CD14-positive monocyte (primary cell): Measurements from ENCODE around the gene GRIN3B. TPM values are rescaled to one million over a fixed set of nuclear protein-coding genes. Genes with fewer than 3 reads are reported as not detected.
A peak's percentile ranks its signal among the peaks of the same experiment; 100 is the strongest.

Experiments used
- DNase-seq, 3 donors: peaks; one replicate each; pipeline ENCODE4 v3.0.0-alpha.2; 2011 to 2022
- H2AFZ ChIP-seq: 2 replicates; pipeline ENCODE4 v1.6.0; 2012; ENCODE audit warnings: mild to moderate bottlenecking, low read depth, low read length, inconsistent platforms; ENCODE audit not compliant: insufficient read depth, poor library complexity, severe bottlenecking
- H3K27ac ChIP-seq, 2 donors: 1 replicate in 1 of 2; 2 replicates in 1 of 2; pipeline ENCODE4 v1.5.1; 2012 to 2013; ENCODE audit warnings: low read length in 2 of 2, control low read depth in 1 of 2, inconsistent platforms in 1 of 2, low read depth in 1 of 2, mild to moderate bottlenecking in 1 of 2
- H3K27me3 ChIP-seq, 2 donors: one replicate each; pipeline versions ENCODE4 v1.6.0 to v1.6.1; 2011 to 2013; ENCODE audit warnings: low read length in 2 of 2; ENCODE audit not compliant: control insufficient read depth in 2 of 2, insufficient read depth in 2 of 2
- H3K36me3 ChIP-seq, 2 donors: replicated peaks in 1 of 2; 1 replicate in 1 of 2; 2 replicates in 1 of 2; pipeline versions ENCODE4 v1.5.1 to v1.6.1; 2012 to 2013; ENCODE audit warnings: low read length in 2 of 2, control low read depth in 1 of 2, inconsistent platforms in 1 of 2, mild to moderate bottlenecking in 1 of 2; ENCODE audit not compliant: insufficient read depth in 2 of 2, control insufficient read depth in 1 of 2
- H3K4me1 ChIP-seq, 2 donors: 1 replicate in 1 of 2; 2 replicates in 1 of 2; pipeline versions ENCODE4 v1.5.1 to v1.6.1; 2012 to 2013; ENCODE audit warnings: low read length in 2 of 2, control low read depth in 1 of 2, inconsistent platforms in 1 of 2, mild to moderate bottlenecking in 1 of 2, moderate library complexity in 1 of 2; ENCODE audit not compliant: insufficient read depth in 2 of 2, control insufficient read depth in 1 of 2
- H3K4me2 ChIP-seq: replicated peaks from 2 replicates; pipeline ENCODE3; 2012; ENCODE audit warnings: low read length, moderate library complexity, mild to moderate bottlenecking; ENCODE audit not compliant: poor library complexity, severe bottlenecking; ENCODE audit errors: extremely low read depth
- H3K4me3 ChIP-seq, 3 experiments: fragments of 200-600 bp in 1 of 3; sonication (generic) in 1 of 3; replicated peaks in 1 of 3; 1 replicate in 2 of 3; 2 replicates in 1 of 3; pipeline ENCODE4 v1.5.1; 2011 to 2013; ENCODE audit warnings: low read length in 3 of 3, mild to moderate bottlenecking in 3 of 3, control low read depth in 2 of 3, low read depth in 2 of 3, inconsistent platforms in 1 of 3, moderate library complexity in 1 of 3
- H3K79me2 ChIP-seq: 2 replicates; pipeline ENCODE4 v1.6.0; 2012; ENCODE audit warnings: mild to moderate bottlenecking, control low read depth, inconsistent platforms, low read length, moderate library complexity; ENCODE audit not compliant: insufficient read depth
- H3K9ac ChIP-seq: 2 replicates; pipeline ENCODE4 v1.6.0; 2017; ENCODE audit warnings: low read length, mild to moderate bottlenecking; ENCODE audit not compliant: insufficient read depth, poor library complexity, severe bottlenecking
- H3K9me3 ChIP-seq, 2 donors: replicated peaks in 1 of 2; 1 replicate in 1 of 2; 2 replicates in 1 of 2; pipeline versions ENCODE4 v1.5.1 to v1.6.1; 2012 to 2013; ENCODE audit warnings: low read length in 2 of 2, control low read depth in 1 of 2; ENCODE audit not compliant: control insufficient read depth in 1 of 2, insufficient read depth in 1 of 2
- H4K20me1 ChIP-seq: 2 replicates; pipeline ENCODE4 v1.6.0; 2012; ENCODE audit warnings: mild to moderate bottlenecking, low read length, control low read depth, moderate library complexity; ENCODE audit not compliant: insufficient read depth
- H3K27ac Mint-ChIP-seq, 7 donors: one replicate each; pipeline ENCODE4 v1.8.0; 2020; ENCODE audit warnings: mild to moderate bottlenecking in 7 of 7, mixed read lengths in 7 of 7, moderate library complexity in 6 of 7, inconsistent platforms in 2 of 7
- H3K27me3 Mint-ChIP-seq, 3 donors: one replicate each; pipeline ENCODE4 v1.8.0; 2021 to 2022; ENCODE audit warnings: low read depth in 3 of 3, mild to moderate bottlenecking in 3 of 3, mixed read lengths in 3 of 3, moderate library complexity in 3 of 3, inconsistent platforms in 1 of 3
- H3K36me3 Mint-ChIP-seq, 2 donors: one replicate each; pipeline ENCODE4 v1.8.0; 2020; ENCODE audit warnings: mixed read lengths in 2 of 2, inconsistent platforms in 1 of 2, mild to moderate bottlenecking in 1 of 2
- H3K4me1 Mint-ChIP-seq: one replicate; pipeline ENCODE4 v1.8.0; 2020; ENCODE audit warnings: mild to moderate bottlenecking, mixed read lengths
- H3K4me3 Mint-ChIP-seq, 2 donors: one replicate each; pipeline ENCODE4 v1.8.0; 2020; ENCODE audit warnings: mild to moderate bottlenecking in 2 of 2, mixed read lengths in 2 of 2, moderate library complexity in 1 of 2
- H3K9me3 Mint-ChIP-seq, 7 donors: one replicate each; pipeline ENCODE4 v1.8.0; 2020 to 2022; ENCODE audit warnings: mixed read lengths in 7 of 7, mild to moderate bottlenecking in 6 of 7, moderate library complexity in 6 of 7, inconsistent platforms in 2 of 7
- WGBS: methylation state at CpG from one replicate; pipeline ENCODE4 v1.1.5; 2013; ENCODE audit warnings: missing lambda C conversion rate; ENCODE audit not compliant: insufficient coverage; 5-methylcytosine and 5-hydroxymethylcytosine counted together
- intact Hi-C, 2 donors: fragments of 100-400 bp; cut with micrococcal nuclease; formaldehyde crosslinking; loops; one replicate each; pipeline versions ENCODE4 v1.15.0 to v1.15.1; 2023
- polyA minus RNA-seq: library from RNA; depleted of rRNA, polyadenylated mRNA; stranded (reverse); fragments of >200 nt; gene quantifications from 2 replicates; pipeline ENCODE4 v1.2.3, GENCODE V29; 2012
- polyA plus RNA-seq, 3 donors: library from polyadenylated mRNA; depleted of rRNA in 1 of 3; unstranded in 2 of 3; stranded (reverse) in 1 of 3; fragments of 300-500 nt in 2 of 3; fragments of >200 nt in 1 of 3; fragmentation: Illumina TruSeq in 2 of 3; gene quantifications; 1 replicate in 2 of 3; 2 replicates in 1 of 3; pipeline ENCODE4 v1.2.3, GENCODE V29; 2012 to 2021
- total RNA-seq, 12 experiments: library from RNA in 1 of 12; stranded (reverse) in 1 of 12; fragments of 120-200 nt in 1 of 12; gene quantifications; one replicate each; pipeline ENCODE4 v1.2.4 and lab custom pipeline; 2013 to 2026; ENCODE audit warnings: mixed read lengths in 6 of 12, inconsistent platforms in 1 of 12
- TF ChIP-seq, protein P1 (sequence below): fragments of 200-600 bp; IDR thresholded peaks from one replicate; pipeline ENCODE4 v1.8.0; 2022; ENCODE audit warnings: antibody characterized with exemption, mild to moderate bottlenecking

GRIN3B gene, protein sequence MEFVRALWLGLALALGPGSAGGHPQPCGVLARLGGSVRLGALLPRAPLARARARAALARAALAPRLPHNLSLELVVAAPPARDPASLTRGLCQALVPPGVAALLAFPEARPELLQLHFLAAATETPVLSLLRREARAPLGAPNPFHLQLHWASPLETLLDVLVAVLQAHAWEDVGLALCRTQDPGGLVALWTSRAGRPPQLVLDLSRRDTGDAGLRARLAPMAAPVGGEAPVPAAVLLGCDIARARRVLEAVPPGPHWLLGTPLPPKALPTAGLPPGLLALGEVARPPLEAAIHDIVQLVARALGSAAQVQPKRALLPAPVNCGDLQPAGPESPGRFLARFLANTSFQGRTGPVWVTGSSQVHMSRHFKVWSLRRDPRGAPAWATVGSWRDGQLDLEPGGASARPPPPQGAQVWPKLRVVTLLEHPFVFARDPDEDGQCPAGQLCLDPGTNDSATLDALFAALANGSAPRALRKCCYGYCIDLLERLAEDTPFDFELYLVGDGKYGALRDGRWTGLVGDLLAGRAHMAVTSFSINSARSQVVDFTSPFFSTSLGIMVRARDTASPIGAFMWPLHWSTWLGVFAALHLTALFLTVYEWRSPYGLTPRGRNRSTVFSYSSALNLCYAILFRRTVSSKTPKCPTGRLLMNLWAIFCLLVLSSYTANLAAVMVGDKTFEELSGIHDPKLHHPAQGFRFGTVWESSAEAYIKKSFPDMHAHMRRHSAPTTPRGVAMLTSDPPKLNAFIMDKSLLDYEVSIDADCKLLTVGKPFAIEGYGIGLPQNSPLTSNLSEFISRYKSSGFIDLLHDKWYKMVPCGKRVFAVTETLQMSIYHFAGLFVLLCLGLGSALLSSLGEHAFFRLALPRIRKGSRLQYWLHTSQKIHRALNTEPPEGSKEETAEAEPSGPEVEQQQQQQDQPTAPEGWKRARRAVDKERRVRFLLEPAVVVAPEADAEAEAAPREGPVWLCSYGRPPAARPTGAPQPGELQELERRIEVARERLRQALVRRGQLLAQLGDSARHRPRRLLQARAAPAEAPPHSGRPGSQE
- 0.06 TPM for total RNA-seq (2013)
- under 1 TPM in 2 of 3 donors, not detected in 1; 0.13 to 0.27 TPM for polyA plus RNA-seq
- polyA minus RNA-seq = 0.14 and 0.16 TPM in 2 replicates
- total RNA-seq (lab: John Stamatoyannopoulos, UW) = 0 to 0.83 (median 0.16) reads per million in 11 experiments

DNA sequence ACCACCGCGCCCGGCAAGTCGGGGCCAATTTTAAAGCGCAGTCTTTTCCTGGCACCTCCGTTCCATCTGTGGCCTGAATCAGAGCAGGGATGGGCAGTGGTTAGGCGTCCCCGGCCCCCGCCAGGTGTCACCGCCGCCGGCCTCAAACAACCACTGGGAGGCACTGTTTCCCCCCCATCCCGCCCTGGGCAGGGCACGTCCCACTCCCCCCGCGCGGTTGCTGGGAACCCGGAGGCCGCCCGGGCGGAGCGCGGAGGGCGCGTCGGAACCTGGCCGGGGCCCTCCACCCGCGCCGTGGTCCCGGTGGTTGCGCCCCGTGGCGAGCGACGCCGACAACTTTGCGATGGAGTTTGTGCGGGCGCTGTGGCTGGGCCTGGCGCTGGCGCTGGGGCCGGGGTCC is at the start of gene GRIN3B:
GRIN3B (plus strand) TSS at position 325 of the 400 bp plus-strand sequence; CDS start at position 344, 19 bp downstream.
- peak within 1 kb of the TSS; percentile 67 for H3K4me2 ChIP-seq
- peaks cover 0 to 8% of the 10 kb centered on the region in 2 donors for H3K9me3 ChIP-seq
- peaks cover 0 to 6% of the 10 kb centered on the region in 2 donors for H3K36me3 Mint-ChIP-seq
- peaks cover 14 to 69% of the 10 kb centered on the region in 2 donors for H3K27me3 ChIP-seq
- H3K9me3 Mint-ChIP-seq = peaks cover 0 to 16% (median 9%) of the 10 kb centered on the region in 7 donors
- no peaks in the 10 kb centered on the region for H3K79me2 ChIP-seq
- H3K9ac ChIP-seq = no peak within 1 kb of the TSS
- peak; percentile 37 to 59 (median 38) for DNase-seq
- H3K4me1 Mint-ChIP-seq = peaks cover 12% of the 10 kb centered on the region
- peaks cover 5% of the 10 kb centered on the region for H4K20me1 ChIP-seq
- peak within 1 kb of the TSS in 1 of 7 donors; percentile 63 for H3K27ac Mint-ChIP-seq
- 2% methylated on average over 43 of the region's 43 CpGs for WGBS
- peak within 1 kb of the TSS in 1 of 3 experiments; percentile 63 for H3K4me3 ChIP-seq
- H3K4me1 ChIP-seq = peaks cover 19 to 20% of the 10 kb centered on the region in 2 donors
- H2AFZ ChIP-seq = peak within 1 kb of the TSS; percentile 68
- peaks cover 58 to 78% (median 63%) of the 10 kb centered on the region in 3 donors for H3K27me3 Mint-ChIP-seq
- H3K27ac ChIP-seq = no peak within 1 kb of the TSS
- H3K4me3 Mint-ChIP-seq = peak within 1 kb of the TSS; percentile 41 to 85
- TF ChIP-seq, protein P1, sequence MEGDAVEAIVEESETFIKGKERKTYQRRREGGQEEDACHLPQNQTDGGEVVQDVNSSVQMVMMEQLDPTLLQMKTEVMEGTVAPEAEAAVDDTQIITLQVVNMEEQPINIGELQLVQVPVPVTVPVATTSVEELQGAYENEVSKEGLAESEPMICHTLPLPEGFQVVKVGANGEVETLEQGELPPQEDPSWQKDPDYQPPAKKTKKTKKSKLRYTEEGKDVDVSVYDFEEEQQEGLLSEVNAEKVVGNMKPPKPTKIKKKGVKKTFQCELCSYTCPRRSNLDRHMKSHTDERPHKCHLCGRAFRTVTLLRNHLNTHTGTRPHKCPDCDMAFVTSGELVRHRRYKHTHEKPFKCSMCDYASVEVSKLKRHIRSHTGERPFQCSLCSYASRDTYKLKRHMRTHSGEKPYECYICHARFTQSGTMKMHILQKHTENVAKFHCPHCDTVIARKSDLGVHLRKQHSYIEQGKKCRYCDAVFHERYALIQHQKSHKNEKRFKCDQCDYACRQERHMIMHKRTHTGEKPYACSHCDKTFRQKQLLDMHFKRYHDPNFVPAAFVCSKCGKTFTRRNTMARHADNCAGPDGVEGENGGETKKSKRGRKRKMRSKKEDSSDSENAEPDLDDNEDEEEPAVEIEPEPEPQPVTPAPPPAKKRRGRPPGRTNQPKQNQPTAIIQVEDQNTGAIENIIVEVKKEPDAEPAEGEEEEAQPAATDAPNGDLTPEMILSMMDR = peak; percentile 54
- no peaks in the 10 kb centered on the region for H3K36me3 ChIP-seq
- intact Hi-C loops = no loop called here
